OCI-LY3 (cell line): ENCODE measurements around the gene KDM3B.

ENCODE experiments used
- H2AFZ ChIP-seq: fragments of 200-600, 300-600 bp; shearing (Covaris generic); 2 replicates; pipeline ENCODE4 v1.6.0; 2014; ENCODE audit warnings: antibody characterized with exemption, low read depth, low read length
- H3K27ac ChIP-seq: fragments of 200-600, 300-600 bp; sonication (generic); 2 replicates; pipeline ENCODE4 v1.5.1; 2014; ENCODE audit warnings: mild to moderate bottlenecking, low read length, moderate library complexity, mixed read lengths
- H3K27me3 ChIP-seq: fragments of 200-600, 300-600 bp; sonication (generic); 2 replicates; pipeline ENCODE4 v1.6.1; 2014; ENCODE audit warnings: low read depth, low read length, mixed read lengths
- H3K36me3 ChIP-seq: fragments of 200-600, 300-600 bp; sonication (generic); replicated peaks from 2 replicates; pipeline ENCODE3; 2014; ENCODE audit warnings: low read depth, low read length, mixed read lengths
- H3K4me1 ChIP-seq: fragments of 300-600, 200-600 bp; sonication (generic); 2 replicates; pipeline ENCODE4 v1.6.1; 2014; ENCODE audit warnings: low read length, mixed read lengths
- H3K4me2 ChIP-seq: fragments of 200-600, 300-600 bp; sonication (generic); 2 replicates; pipeline ENCODE4 v1.6.1; 2014; ENCODE audit warnings: low read length, mixed read lengths
- H3K4me3 ChIP-seq: fragments of 300-600, 200-600 bp; sonication (generic); 2 replicates; pipeline ENCODE4 v1.5.1; 2014; ENCODE audit warnings: antibody characterized with exemption, mild to moderate bottlenecking, low read length, moderate library complexity
- H3K79me2 ChIP-seq: fragments of 300-600, 200-600 bp; shearing (Covaris generic); 2 replicates; pipeline ENCODE4 v1.6.1; 2014; ENCODE audit warnings: mild to moderate bottlenecking, low read length, mixed read lengths
- H3K9ac ChIP-seq: fragments of 300-600, 200-600 bp; shearing (Covaris generic); 2 replicates; pipeline ENCODE4 v1.6.0; 2014; ENCODE audit warnings: mild to moderate bottlenecking, low read length, moderate library complexity
- H3K9me3 ChIP-seq: fragments of 200-600, 300-600 bp; shearing (Covaris generic); 2 replicates; pipeline ENCODE4 v1.6.1; 2014; ENCODE audit warnings: low read length, mixed read lengths; ENCODE audit not compliant: insufficient read depth
- H4K20me1 ChIP-seq: fragments of 200-600, 300-600 bp; sonication (generic); 2 replicates; pipeline ENCODE4 v1.6.1; 2016; ENCODE audit warnings: low read length, mixed read lengths; ENCODE audit not compliant: insufficient read depth
- CTCF ChIP-seq: fragments of 200-600, 300-600 bp; sonication (generic); IDR thresholded peaks from 2 replicates; pipeline ENCODE4 v1.5.1; 2014; ENCODE audit warnings: antibody characterized with exemption, low read length, low read depth
- EZH2phosphoT487 ChIP-seq: fragments of 200-600 bp; shearing (Covaris generic); IDR thresholded peaks from 2 replicates; pipeline ENCODE4 v1.6.1; 2018; ENCODE audit warnings: antibody characterized with exemption, mixed run types, low read depth

The KDM3B gene

GRCh38 chr5:138334867-138335447, 17.5 kb upstream of the KDM3B start:
- Histone ChIP-seq H4K20me1 (peaks cover 4% of the 10 kb centered on the region), H3K9ac (no peak overlapping the region), H3K4me1 (peaks cover 18% of the 10 kb centered on the region), H3K36me3 (no peaks in the 10 kb centered on the region), H3K4me3 (no peak overlapping the region), H3K27me3 (no peaks in the 10 kb centered on the region), H2AFZ (no peak overlapping the region), H3K9me3 (no peaks in the 10 kb centered on the region), H3K4me2 (no peak overlapping the region), H3K79me2 (peaks cover 19% of the 10 kb centered on the region), H3K27ac (no peak overlapping the region)
- TF ChIP-seq CTCF: no peak
- TF ChIP-seq EZH2phosphoT487: no peak

GRCh38 chr5:138336952-138337684, 15.4 kb upstream of the KDM3B start:
- H2AFZ ChIP-seq: peak overlapping the region; percentile 87
- peaks cover 18% of the 10 kb centered on the region for H4K20me1 ChIP-seq
- peak overlapping the region; percentile 98 for H3K4me3 ChIP-seq
- peak overlapping the region; percentile 82 for H3K27ac ChIP-seq
- peaks cover 7% of the 10 kb centered on the region for H3K36me3 ChIP-seq
- H3K27me3 ChIP-seq: no peaks in the 10 kb centered on the region
- TF ChIP-seq EZH2phosphoT487: no peak
- no peak for TF ChIP-seq CTCF
- H3K4me1 ChIP-seq: peaks cover 18% of the 10 kb centered on the region
- peak overlapping the region; percentile 90 for H3K9ac ChIP-seq
- peaks cover 40% of the 10 kb centered on the region for H3K79me2 ChIP-seq
- peak overlapping the region; percentile 99 for H3K4me2 ChIP-seq
- no peaks in the 10 kb centered on the region for H3K9me3 ChIP-seq

- Histone ChIP-seq H3K79me2 (peaks cover 40% of the 10 kb centered on the region), H2AFZ (peak within 1 kb of the TSS; percentile 87), H3K27ac (peak within 1 kb of the TSS; percentile 82), H3K4me1 (peaks cover 18% of the 10 kb centered on the region), H3K9me3 (no peaks in the 10 kb centered on the region), H3K4me2 (peak within 1 kb of the TSS; percentile 99), H3K4me3 (peak within 1 kb of the TSS; percentile 98), H3K27me3 (no peaks in the 10 kb centered on the region), H3K9ac (peak within 1 kb of the TSS; percentile 90), H3K36me3 (peaks cover 7% of the 10 kb centered on the region), H4K20me1 (peaks cover 18% of the 10 kb centered on the region)
- no peak for TF ChIP-seq EZH2phosphoT487
- TF ChIP-seq CTCF: no peak
These were observed 14.6 kb upstream of the KDM3B start, which contains the start of gene FAM53C for GRCh38 chr5:138337685-138338410. TSS of gene FAM53C (plus strand) at chr5:138338266. CDS start at chr5:138341336, 3,070 bp downstream.
